HTERT RPE-1 (cell line): ENCODE results near the gene RAF1.
"Not testable (repeated sequence)": the region's sequence is repeated elsewhere in the genome, so short reads cannot be mapped to it uniquely, and the experiment has no call there.

ENCODE experiments used
- in situ Hi-C: fragments of 300-500 bp; cut with MboI; formaldehyde crosslinking; loops from 4 replicates; pipeline ENCODE4 v1.14.3; 2020; ENCODE audit warnings: low sequenced_read_pairs

The RAF1 gene

DNA sequence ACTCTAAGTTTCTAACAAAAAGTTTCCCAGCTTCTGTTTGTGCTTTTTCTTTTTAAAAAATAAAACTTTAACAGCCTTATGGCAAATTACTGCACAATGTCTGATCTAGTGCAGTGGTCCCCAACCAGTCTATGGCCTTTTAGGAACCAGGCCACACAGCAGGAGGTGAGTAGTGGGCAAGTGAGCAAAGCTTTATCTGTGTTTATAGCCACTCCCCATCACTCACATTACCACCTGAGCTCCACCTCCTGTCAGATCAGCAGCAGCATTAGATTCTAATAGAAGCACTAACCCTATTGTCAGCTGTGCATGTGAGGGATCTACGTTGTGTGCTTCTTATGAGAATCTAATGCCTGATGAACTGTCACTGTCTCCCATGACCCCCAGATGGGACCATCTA is 101.5 kb downstream of the RAF1 start:
- in situ Hi-C loops, result no loop called here

DNA sequence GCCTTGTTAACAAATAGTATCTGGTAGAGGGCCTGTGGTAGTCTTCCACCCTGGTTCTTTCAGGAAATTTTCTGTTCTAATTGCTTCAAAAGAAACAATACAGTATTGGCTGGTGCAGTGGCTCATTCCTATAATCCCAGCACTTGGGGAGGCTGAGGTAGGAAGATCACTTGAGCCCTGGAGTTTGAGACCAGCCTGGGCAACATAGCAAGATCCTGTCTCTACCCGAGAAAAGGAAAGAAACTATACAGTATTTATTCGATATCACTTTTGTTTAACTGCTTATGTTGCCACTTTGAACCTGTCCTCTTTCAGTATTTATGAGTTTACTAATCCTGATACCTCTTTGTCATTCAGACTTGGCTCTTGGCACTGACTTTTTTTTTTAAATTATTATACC is 102.5 kb downstream of the RAF1 start:
- in situ Hi-C loops, result no loop called here

DNA sequence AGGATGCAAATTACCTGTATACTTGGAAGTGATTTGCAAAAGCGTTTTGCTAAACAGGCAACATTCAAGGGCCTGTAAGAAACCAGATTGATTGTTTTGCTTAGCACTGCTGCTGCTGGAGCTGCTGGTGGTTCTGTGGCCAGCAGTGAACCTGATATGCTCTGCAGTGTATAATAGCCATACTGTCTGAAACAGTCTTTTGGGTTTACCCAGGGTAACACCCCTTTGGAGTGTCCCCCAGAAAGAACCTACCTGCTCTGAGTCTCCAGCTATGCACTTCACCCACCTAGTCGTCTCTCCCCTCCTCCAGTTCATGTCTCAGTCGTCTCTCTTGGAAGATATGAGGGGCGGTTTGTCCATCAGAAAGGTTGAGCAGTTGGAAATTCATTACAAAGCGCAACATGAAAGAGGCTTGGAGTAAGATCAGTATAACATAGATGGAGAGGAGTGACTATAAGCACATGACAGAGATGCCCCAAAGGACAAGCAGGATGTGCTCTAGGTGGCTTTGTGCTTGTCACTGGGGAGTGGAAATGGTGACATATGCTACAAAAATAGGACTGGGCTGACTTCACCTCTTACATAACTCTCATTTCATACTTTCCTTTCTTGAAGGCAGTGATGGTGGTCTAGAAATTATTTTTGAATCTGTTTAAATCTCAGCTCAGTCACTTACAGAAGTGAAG is 103.3 kb downstream of the RAF1 start:
- in situ Hi-C loops, result no loop called here

DNA sequence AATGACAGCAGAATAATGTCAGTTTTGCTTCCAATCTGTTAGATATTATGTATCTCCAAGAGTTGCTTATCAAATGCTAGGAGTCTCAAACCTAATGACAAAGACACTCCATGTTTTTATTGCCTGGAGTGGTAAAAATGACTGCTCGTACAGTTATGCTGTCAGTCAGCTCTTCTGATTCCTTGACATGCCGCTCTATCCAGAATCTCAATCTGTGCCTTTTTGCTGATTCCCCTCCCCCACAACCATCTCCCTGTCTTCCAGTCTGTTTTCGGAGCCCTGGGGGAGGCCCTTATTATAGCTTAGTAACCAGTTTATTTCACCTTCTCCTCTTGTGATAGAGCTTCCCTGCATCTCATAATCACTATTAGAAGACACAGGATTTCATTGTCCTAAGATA is 104.4 kb downstream of the RAF1 start:
- in situ Hi-C loops, result no loop called here

DNA sequence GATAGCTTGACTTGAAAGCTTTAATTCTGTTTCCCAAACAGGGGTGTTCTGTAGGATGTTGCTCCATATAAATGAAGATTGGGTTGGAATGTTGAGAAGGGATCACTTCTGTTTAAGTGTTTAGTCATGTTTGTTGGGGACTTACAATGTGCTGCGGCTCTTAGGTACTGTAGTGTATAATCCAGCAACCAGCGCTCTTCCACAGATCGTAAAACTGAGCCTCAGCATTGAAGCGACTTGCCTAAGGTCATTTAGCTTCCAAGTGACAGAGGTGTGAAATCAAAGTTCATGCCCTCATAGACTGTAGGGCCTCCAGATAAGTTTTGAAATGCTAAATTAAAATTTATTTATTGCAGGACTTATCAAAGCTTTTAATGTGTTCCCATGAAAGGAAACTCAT is 105.2 kb downstream of the RAF1 start:
- in situ Hi-C loops, result no loop called here

DNA sequence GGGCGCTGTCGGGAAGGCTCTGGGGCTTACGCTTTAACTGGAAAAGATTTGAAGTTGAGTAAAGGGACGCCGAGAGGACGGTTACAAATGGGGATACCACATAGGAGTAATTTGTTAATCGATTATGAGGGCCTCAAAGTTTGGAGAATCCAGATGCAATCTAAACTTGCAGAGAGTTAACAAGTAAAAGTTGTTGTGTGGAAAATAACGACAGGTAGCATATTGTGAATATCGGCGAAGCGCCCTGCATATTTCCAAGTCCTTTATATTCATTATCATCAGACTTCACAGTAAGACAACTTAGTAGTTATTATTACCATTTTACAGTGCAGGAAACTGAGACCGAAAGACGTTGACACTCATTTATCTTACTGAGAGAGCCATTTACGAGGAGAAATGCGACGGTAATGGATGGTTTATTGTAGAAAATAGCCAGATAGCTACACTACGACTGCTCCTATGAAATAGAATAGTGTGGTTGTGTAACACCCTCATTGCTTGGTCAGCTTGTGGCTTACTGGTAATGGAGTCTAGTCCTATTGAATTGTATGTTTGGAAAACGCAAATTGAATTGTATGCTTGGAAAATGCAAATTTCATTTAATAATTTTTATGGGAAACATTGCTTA is 106.3 kb downstream of the RAF1 start:
- in situ Hi-C loops, result no loop called here

DNA sequence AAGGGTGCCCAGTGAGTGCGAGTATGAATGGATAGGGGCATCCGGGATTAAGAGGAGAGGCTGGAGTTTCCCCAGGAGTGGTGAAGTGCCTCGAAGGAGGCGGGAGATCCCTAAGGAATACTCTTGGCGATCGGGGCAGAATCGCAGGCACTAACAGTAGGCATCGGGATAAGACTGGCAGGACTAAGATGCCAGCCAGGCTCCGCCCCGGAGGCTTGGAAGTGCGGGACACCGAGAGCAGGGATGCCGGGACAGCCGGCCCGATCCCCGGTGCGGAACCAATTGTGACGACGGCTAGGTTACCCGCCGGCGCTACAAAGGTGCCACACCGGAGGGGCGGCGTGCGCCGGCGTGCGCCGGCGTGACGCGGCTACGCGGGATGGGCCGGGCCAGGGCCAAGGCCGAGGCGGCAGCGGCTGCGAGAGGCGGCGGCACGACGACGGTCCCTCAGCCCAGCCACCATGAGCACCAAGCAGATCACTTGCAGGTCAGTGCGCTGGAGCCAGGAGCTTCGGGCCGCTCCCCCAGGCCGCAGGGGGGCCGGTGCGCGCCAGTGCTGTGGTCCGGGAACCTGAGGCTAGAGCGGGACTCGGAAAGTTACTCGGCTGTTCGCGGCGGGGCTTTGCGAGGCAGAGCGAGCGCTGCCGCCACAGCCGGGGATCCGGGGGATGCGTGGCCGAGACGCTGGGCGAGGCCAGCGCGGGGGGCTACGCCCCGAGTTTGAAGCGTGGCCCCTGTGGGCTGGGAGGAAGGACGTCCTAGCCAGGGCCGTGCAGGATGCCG is 107.0 kb downstream of the RAF1 start, which contains the start of gene MKRN2:
TSS of gene MKRN2 (plus strand) at position 398 of the 783 bp plus-strand sequence. CDS start at position 462, 64 bp downstream.
- in situ Hi-C loops, result no loop called here

DNA sequence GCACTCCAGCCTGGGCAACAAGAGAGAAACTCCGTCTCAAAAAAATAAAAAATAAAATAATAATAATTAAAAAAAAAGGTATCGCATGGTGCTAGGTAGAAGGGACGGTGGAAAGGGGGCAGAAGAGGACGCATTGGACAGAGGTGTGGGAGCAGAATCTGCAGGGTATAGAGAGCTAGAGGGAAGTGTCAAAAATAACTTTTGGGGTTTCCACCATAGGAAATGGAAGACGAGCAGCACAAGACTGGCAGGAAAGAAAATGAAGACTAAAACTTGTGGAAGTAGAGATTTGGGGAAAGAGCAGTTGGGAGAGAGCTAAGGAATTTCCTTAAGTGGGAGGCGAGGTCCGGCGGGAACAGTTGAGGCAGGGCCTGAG is 107.6 kb downstream of the RAF1 start:
- in situ Hi-C loops, result no loop called here

DNA sequence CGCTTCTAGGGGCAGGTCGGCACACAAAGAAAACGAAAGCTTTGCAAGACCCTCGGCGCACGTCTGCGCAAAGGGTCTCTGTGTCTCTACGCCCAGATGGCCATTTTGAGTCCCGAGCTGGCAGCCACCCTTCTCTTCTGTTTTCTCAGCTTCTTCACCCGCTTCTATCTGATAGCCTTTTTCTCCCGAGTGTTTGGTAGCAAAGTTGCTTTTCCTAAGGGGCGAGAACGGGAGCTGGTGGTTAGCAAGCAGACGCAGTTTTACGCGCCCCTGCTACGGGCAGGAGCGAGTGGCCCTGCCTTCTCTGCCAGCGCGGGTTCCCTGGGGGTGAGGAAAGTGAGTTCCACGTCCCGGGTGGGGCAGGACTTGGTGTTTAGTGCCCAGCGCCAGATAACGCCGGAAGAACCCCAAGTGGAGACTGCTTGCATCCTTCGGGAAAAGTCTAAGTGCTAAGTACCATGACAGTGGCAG is 110.0 kb downstream of the RAF1 start:
- in situ Hi-C loops, result no loop called here

DNA sequence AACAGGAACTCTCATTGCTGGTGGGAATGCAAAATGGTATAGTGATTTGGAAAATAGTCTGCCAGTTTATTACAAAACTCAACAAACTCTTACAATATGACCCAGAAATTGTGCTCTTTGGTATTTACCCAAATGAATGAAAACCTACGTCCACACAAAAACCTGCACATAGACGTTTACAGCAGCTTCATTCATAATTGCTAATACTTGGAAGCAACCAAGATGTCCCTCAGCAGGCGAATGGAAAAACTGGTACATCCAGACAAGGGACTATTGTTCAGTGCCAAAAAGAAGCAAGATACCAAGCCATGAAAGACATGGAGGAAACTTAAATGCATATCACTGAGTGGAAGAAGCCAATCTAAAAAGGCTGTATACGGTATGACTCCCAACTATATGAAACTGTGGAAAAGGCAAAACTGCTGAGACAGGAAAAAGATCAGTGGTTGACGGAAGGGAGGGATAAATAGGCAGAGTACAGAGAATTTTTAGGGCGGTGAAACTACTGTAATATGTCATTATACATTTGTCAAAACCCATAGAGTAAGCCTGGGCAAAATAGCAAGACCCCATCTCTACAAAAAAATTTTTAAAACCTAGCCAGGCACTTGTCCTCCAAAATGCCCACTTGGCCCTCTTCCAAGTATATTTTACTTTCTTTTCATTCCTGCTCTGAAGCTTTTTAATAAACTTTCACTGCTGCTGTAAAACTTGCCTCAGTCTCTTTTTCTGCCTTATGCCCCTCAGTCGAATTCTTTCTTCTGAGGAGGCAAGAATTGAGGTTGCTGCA is 113.8 kb downstream of the RAF1 start:
- in situ Hi-C loops, result no loop called here

DNA sequence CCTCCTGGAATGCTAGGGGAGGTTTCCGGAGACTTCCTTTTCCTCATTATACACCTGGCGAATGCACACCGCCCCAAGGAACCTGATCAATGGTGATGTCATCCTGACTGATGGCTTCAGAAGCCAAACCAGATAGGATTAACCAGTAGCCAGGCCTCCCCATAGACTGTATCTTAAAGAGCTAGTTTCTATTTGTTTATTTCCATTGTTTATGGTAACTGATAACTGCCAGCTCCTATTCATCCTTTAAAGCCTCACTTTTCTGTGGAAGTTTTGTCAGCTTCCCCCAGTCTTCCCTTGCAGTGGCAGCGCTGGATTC is 118.5 kb downstream of the RAF1 start, which contains the start of gene MKRN2OS:
TSS of gene MKRN2OS (minus strand) at position 27 of the 319 bp plus-strand sequence. CDS start 35 bp downstream, outside the sequence.
- in situ Hi-C loops, result no loop called here

DNA sequence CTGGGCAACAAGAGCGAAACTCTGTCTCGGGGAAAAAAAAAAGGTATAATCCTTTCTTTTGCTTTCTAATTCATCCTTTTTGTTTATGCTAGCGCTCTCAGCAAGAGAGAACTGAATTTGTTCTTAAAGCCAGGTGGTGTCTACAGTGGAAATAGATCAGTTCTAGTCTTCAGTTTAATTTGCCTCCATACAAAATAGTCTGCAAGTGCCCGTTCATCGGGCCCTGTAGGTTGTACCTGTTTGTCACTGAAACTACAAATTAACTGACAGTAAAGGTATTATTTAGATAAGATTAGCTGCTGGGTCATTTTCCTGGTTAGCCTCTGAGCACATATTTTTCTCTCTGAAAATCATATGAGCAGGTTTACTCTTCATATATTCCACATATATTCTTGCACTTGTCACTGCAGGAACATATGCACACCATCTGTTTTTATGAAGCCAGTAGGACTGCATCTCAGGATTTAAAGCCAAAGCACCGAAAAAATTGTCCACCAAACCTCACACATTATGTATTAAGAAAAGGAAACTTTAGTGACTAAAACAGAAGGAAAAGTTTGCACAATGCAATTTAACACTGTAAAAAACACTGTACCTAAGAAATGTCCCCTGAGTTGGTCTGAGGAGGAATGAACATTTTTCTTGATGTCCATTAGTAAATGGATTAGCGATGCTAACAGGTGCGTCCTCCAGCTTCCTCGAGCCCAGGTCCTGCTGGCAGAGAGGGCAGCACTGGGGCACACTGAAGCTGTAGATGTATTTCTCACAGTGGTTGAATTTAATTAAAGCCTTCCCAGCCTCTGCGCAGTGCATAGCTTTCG is 119.1 kb downstream of the RAF1 start:
- in situ Hi-C loops, result no loop called here

DNA sequence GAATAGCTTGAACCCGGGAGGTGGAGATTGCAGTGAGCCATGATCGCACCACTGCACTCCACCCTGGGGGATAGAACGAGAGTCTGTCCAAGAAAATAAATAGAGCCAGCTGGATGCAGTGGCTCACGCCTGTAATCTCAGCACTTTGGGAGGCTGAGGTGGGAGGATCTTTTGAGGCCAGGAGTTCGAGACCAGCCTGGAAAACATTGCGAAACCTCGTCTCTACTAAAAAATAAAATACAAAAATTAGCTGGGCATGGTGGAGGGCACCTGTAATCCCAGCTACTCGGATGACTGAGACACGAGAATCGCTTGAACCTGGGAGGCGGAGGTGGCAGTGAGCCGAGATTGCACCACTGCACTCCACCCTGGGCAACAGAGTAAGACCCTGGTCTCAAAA is 120.4 kb downstream of the RAF1 start:
- in situ Hi-C loops, result not testable (repeated sequence)

DNA sequence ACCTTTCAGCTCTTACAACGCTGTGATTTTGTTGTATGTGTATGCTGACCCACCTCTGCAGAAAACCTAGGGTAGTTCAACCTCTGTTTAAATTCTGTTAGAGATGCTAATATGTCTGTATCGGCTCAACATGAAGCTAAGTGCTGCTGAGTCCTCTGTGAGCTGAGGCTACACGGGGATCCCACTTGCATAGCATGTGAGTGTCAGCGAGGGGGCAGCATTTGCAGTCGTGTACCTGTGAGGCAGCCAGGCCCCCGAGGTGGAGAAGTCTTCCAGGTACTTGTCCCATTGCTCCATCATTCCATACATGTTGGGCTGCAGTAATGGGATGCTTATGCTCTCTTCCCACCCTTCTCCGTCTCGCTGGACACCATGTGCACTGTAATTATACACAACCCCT is 122.3 kb downstream of the RAF1 start:
- in situ Hi-C loops, result no loop called here

DNA sequence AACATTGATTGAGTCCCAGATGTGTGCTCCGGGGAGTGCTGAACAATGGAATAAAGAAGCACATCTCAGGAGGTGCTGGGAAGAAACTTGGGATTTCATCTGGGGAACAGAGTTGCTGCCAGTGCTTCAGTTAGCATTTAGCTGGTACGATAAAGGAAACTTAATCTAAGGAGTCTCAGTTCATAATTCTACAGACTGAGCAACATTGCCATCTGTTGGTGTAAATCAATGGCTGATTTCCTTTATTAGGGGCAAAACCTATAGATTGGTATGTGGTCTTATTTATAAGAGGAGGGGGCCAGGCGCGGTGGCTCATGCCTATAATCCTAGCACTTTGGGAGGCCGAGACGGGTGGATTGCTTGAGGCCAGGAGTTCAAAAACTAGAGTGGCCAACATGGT is 127.5 kb downstream of the RAF1 start:
- in situ Hi-C loops, result no loop called here
